ENCODE results near the gene BTBD17. TPM values are rescaled to one million over a fixed set of nuclear protein-coding genes. Genes with fewer than 3 reads are reported as not detected.

The BTBD17 gene
- total RNA-seq, 1 experiment from 2014 or later = not detected

DNA sequence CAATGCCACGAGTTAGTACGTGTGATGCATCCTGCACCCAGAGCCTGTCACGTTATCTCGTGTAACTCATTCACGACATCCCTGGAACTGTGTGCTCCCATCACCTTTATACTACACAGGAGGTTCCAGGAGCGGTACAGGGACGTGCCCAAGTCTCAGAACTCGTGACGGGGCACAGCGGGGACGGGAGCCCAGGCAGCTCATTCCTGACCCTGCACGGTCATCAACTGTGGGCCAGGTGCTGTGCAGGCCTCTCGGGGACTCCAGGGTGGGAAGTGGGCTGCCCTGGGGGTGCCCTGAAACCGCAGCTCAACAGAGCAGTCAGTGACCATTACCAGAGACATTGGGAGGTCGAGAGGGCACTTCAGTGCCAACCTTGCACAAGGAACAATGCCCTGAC, 46.8 kb downstream of the BTBD17 start:
- no peak for ATAC-seq
- intact Hi-C loops (cut with micrococcal nuclease) = no loop called here
- ChIA-PET POLR2A (no interaction called here), RAD21 (ENCODE audit: low non-redundant PET in 1 of 2, low total read pairs in 2 of 2, uncharacterized antibody in 2 of 2, unreplicated experiment in 2 of 2) (interaction anchor here in 1 of 2 experiments (0.6 kb wide), 1 partner anchor 1263 kb away, joined by 3 read pairs; no protein-coding TSS in a partner anchor), CTCF (interaction anchor here (1.5 kb wide), 1 partner anchor 14 kb away, joined by 5 read pairs; no protein-coding TSS in a partner anchor)
- H4K20me1 ChIP-seq (ENCODE audit: insufficient read depth) = no peaks in the 10 kb centered on the region
- H2AFZ ChIP-seq (ENCODE audit: low read depth, low read length, poor library complexity, severe bottlenecking) = no peak overlapping the region
- H3K9me3 ChIP-seq (ENCODE audit: control insufficient read depth in 1 of 2, insufficient read depth in 1 of 2, low read depth in 1 of 2, low read length in 2 of 2) = no peaks in the 10 kb centered on the region
- H3K9ac ChIP-seq (ENCODE audit: low read length) = no peak overlapping the region
- no peaks in the 10 kb centered on the region for H3K9me2 ChIP-seq (ENCODE audit: insufficient read depth)
- no peak overlapping the region for H3K4me3 ChIP-seq (replicated peaks in 1 of 2; ENCODE audit: low read depth in 1 of 2, low read length in 2 of 2)
- no TSS peak for BruUV-seq (replicated peaks)
- no peak overlapping the region for H3K4me2 ChIP-seq (ENCODE audit: low read length)
- no peak for TF ChIP-seq CBX3 (IDR thresholded peaks at IDR 0.05; ENCODE audit: low read depth)
- no peaks in the 10 kb centered on the region for H3K4me1 ChIP-seq (ENCODE audit: control insufficient read depth in 1 of 2, insufficient read depth in 2 of 2, low read length in 2 of 2)
- no peaks in the 10 kb centered on the region for H3K79me2 ChIP-seq (ENCODE audit: insufficient read depth, low read length)
- no peak overlapping the region for H3K27ac ChIP-seq (ENCODE audit: low read depth, low read length)
- no peaks in the 10 kb centered on the region for H3K36me3 ChIP-seq (ENCODE audit: control insufficient read depth in 1 of 2, insufficient read depth in 2 of 2, low read length in 2 of 2)
- H3K27me3 ChIP-seq (ENCODE audit: insufficient read depth, low read length) = no peaks in the 10 kb centered on the region
- DNase-seq (ENCODE audit: low read depth, low spot score) = no peak

DNA sequence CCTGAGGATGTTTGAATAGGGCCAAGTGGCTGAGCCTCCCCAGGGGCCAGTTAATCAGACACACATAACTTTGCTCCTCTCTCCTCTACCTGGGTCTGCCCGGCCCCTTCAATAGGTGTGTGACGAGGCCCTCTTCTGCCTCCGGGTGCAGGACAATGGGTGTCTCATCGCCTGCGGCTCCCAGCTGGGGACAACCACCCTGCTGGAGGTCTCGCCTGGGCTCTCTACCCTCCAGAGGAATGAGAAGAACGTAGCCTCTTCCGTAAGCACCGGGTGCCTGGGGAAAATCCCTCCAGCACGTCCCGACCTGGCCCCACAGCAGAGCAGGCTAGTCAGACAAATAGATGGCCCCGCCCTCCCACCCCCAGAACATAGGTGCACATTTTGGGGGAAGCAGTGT, 51.8 kb downstream of the BTBD17 start:
- Histone ChIP-seq H4K20me1 (ENCODE audit: insufficient read depth) (no peaks in the 10 kb centered on the region), H3K36me3 (ENCODE audit: control insufficient read depth in 1 of 2, insufficient read depth in 2 of 2, low read length in 2 of 2) (no peaks in the 10 kb centered on the region), H3K79me2 (ENCODE audit: insufficient read depth, low read length) (no peaks in the 10 kb centered on the region), H3K9me3 (ENCODE audit: control insufficient read depth in 1 of 2, insufficient read depth in 1 of 2, low read depth in 1 of 2, low read length in 2 of 2) (no peaks in the 10 kb centered on the region), H3K9me2 (ENCODE audit: insufficient read depth) (no peaks in the 10 kb centered on the region), H3K27ac (ENCODE audit: low read depth, low read length) (no peak overlapping the region), H3K4me1 (ENCODE audit: control insufficient read depth in 1 of 2, insufficient read depth in 2 of 2, low read length in 2 of 2) (no peaks in the 10 kb centered on the region), H3K27me3 (ENCODE audit: insufficient read depth, low read length) (no peaks in the 10 kb centered on the region), H3K4me3 (replicated peaks in 1 of 2; ENCODE audit: low read depth in 1 of 2, low read length in 2 of 2) (no peak overlapping the region), H3K9ac (ENCODE audit: low read length) (no peak overlapping the region), H2AFZ (ENCODE audit: low read depth, low read length, poor library complexity, severe bottlenecking) (no peak overlapping the region), H3K4me2 (ENCODE audit: low read length) (no peak overlapping the region)
- ChIA-PET CTCF (interaction anchor here (0.6 kb wide), 1 partner anchor 51 kb away, joined by 3 read pairs; no protein-coding TSS in a partner anchor), POLR2A (no interaction called here), RAD21 (ENCODE audit: low non-redundant PET in 1 of 2, low total read pairs in 2 of 2, uncharacterized antibody in 2 of 2, unreplicated experiment in 2 of 2) (no interaction called here)
- BruUV-seq (replicated peaks) = no TSS peak
- no peak for DNase-seq (ENCODE audit: low read depth, low spot score)
- TF ChIP-seq CBX3 (IDR thresholded peaks at IDR 0.05; ENCODE audit: low read depth) (no peak), EGR1 (IDR thresholded peaks at IDR 0.05; ENCODE audit: low read depth) (no peak), FOSL1 (IDR thresholded peaks at IDR 0.05; ENCODE audit: low read depth) (no peak)
- intact Hi-C loops (cut with micrococcal nuclease) = loop anchor here (10.0 kb wide), 1 partner anchor 295 kb away; no protein-coding TSS in a partner anchor
- ATAC-seq = no peak

Measured in HCT116 (cell line).